Aorta (tissue), 5 donors: ENCODE results near the gene CTSW. TPM values are rescaled to one million over a fixed set of nuclear protein-coding genes. Genes with fewer than 3 reads are reported as not detected.
"Not testable (repeated sequence)": the region's sequence is repeated elsewhere in the genome, so short reads cannot be mapped to it uniquely, and the experiment has no call there.

Source experiments
- ATAC-seq: fragments of 200-7000 bp; cut with Tn5 transposase; one replicate; pipeline ENCODE4 v1.9.1; 2022; ENCODE audit warnings: moderate library complexity; ENCODE audit not compliant: low FRiP score
- DNase-seq, 2 donors: peaks; one replicate each; pipeline ENCODE4 v3.0.0-alpha.2; 2020
- H3K27ac ChIP-seq, 2 donors: one replicate each; pipeline ENCODE4 v1.5.1; 2013; ENCODE audit warnings: low read length in 2 of 2, mild to moderate bottlenecking in 2 of 2, moderate library complexity in 2 of 2, control low read depth in 1 of 2, inconsistent platforms in 1 of 2, low read depth in 1 of 2
- H3K27me3 ChIP-seq, 2 donors: one replicate each; pipeline ENCODE4 v1.6.1; 2013; ENCODE audit warnings: control low read depth in 1 of 2, low read length in 1 of 2, mild to moderate bottlenecking in 1 of 2, moderate library complexity in 1 of 2; ENCODE audit not compliant: insufficient read depth in 2 of 2, control insufficient read depth in 1 of 2
- H3K36me3 ChIP-seq, 2 donors: one replicate each; pipeline ENCODE4 v1.6.1; 2013; ENCODE audit warnings: control low read depth in 1 of 2, low read length in 1 of 2, mild to moderate bottlenecking in 1 of 2; ENCODE audit not compliant: insufficient read depth in 2 of 2, control insufficient read depth in 1 of 2
- H3K4me1 ChIP-seq, 2 donors: one replicate each; pipeline ENCODE4 v1.6.1; 2013; ENCODE audit warnings: low read length in 2 of 2, control low read depth in 1 of 2, mild to moderate bottlenecking in 1 of 2, moderate library complexity in 1 of 2; ENCODE audit not compliant: insufficient read depth in 2 of 2, control insufficient read depth in 1 of 2
- H3K4me3 ChIP-seq, 2 donors: one replicate each; pipeline ENCODE4 v1.5.1; 2013; ENCODE audit warnings: low read length in 2 of 2, control low read depth in 1 of 2, mild to moderate bottlenecking in 1 of 2
- H3K9me3 ChIP-seq: one replicate; pipeline ENCODE4 v1.6.1; 2013; ENCODE audit warnings: mild to moderate bottlenecking, low read length; ENCODE audit not compliant: control insufficient read depth
- WGBS, 2 donors: extraction: QIAGEN DNeasy Blood & Tissue Kit; methylation state at CpG; one replicate each; pipeline ENCODE4 v1.1.7; 2013; 5-methylcytosine and 5-hydroxymethylcytosine counted together
- intact Hi-C, 2 donors: fragments of 100-400 bp; cut with DNase I; formaldehyde crosslinking; loops; one replicate each; pipeline versions ENCODE4 v1.14.2 to v1.15.0; 2022
- long read RNA-seq, 2 donors: library from polyadenylated mRNA; unstranded; transcript quantifications; one replicate each; pipeline ENCODE4 v2.0.0, GENCODE V29; 2020 to 2021
- polyA plus RNA-seq, 2 donors: library from polyadenylated mRNA; stranded (reverse); fragments of 200-250 nt; gene quantifications; one replicate each; pipeline ENCODE4 v1.2.3, GENCODE V29; 2013
- total RNA-seq, 2 donors: library from RNA; stranded (reverse); fragmentation: NEBNext Ultra II Directional; extraction: Animal tissue kit (Norgen Biotek cat#: 25700); gene quantifications; one replicate each; pipeline ENCODE4 v1.2.1, GENCODE V29; 2021
- donor health status: healthy with polysubstance abuse.
- donor health status: Bipolar disorder and iron deficiency.
- donor health status: DM: no; HTN: no; CAD: no.
- donor health status: DM: no; HTN: no; CAD: no.
- donor health status: DM: yes; HTN: yes; CAD: no.

The CTSW gene, protein sequence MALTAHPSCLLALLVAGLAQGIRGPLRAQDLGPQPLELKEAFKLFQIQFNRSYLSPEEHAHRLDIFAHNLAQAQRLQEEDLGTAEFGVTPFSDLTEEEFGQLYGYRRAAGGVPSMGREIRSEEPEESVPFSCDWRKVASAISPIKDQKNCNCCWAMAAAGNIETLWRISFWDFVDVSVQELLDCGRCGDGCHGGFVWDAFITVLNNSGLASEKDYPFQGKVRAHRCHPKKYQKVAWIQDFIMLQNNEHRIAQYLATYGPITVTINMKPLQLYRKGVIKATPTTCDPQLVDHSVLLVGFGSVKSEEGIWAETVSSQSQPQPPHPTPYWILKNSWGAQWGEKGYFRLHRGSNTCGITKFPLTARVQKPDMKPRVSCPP
- total RNA-seq, result 1 to 10 TPM; 1.8 to 3.9 TPM
- polyA plus RNA-seq, result 1 to 10 TPM; 1.8 to 2.9 TPM
- long read RNA-seq, donor 1, partial matches to known transcripts, result 0 of 10 reads
- long read RNA-seq, donor 1, other reads (novel, unspliced or antisense), result 8 of 10 reads
- long read RNA-seq, donor 2, partial matches to known transcripts, result 0 of 3 reads
- long read RNA-seq, donor 2, other reads (novel, unspliced or antisense), result 2 of 3 reads

- intact Hi-C loops, result loop anchor here in 1 of 2 donors (10.0 kb wide), 1 partner anchor 145 kb away; the partner anchor contains the start of gene CATSPER1
- Histone ChIP-seq H3K36me3 (peaks cover 0 to 3% of the 10 kb centered on the region in 2 donors), H3K4me1 (no peaks in the 10 kb centered on the region), H3K27ac (no peak within 1 kb of the TSS), H3K27me3 (no peaks in the 10 kb centered on the region), H3K4me3 (no peak within 1 kb of the TSS), H3K9me3 (no peaks in the 10 kb centered on the region)
- no peak for ATAC-seq
- DNase-seq, result no peak
- WGBS, 2 donors, result 56 to 59% methylated on average over 7 of the region's 7 CpGs
These were observed at the start of gene CTSW for GRCh38 chr11:65879617-65880016. TSS of gene CTSW (plus strand) at chr11:65879837. CDS start at chr11:65879855, 18 bp downstream.

GRCh38 chr11:65832231-65832630 is 47.4 kb upstream of the CTSW start:
- H3K9me3 ChIP-seq, H3K4me1 ChIP-seq, ATAC-seq, intact Hi-C loops, H3K27ac ChIP-seq, H3K27me3 ChIP-seq, DNase-seq, H3K36me3 ChIP-seq, H3K4me3 ChIP-seq: not testable (repeated sequence)

DNA sequence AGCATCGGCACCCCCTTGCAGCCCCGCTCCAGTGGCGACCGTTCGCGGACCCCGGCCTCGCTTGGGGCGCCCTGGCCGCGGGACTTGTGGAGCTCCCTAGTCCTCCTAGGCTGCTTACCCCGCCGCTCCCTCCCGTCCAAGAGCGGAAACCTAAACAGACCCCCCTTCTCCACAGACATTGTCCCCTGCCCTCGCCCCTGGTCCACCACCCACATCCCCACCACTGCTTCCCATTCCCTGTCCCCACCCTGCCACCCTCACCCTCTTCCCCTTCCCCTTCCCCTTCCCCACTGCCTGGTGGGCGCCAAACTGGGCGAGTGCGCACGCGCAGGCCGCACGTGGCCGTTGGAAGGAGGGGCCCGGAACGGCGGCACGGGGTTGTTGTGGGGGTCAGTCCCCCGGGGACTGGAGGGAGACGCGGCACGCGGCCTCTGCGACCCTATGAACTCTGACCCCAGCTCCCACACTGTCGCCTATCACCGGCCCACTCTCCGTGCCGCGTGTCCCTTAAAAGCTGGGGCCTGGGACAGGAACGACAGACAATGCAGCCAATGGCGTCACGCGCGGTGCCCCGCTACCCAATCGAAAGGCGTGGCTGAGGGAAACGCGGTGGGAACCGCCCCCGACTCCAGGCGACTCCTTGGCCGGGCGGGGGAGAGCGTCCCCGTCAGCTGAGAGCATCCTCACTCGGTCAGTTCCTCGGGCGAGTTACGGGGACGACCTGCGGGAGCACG is 46.2 kb upstream of the CTSW start, which contains the start of gene SNX32:
Gene SNX32 (plus strand): TSS at position 667 of the 734 bp plus-strand sequence. CDS start 103 bp downstream, outside the sequence.
- H3K4me1 ChIP-seq, result no peaks in the 10 kb centered on the region
- intact Hi-C loops, result no loop called here
- H3K36me3 ChIP-seq, result no peaks in the 10 kb centered on the region
- H3K4me3 ChIP-seq, result peak within 1 kb of the TSS; percentile 2 to 48
- no peak within 1 kb of the TSS for H3K27ac ChIP-seq
- no peaks in the 10 kb centered on the region for H3K9me3 ChIP-seq
- ATAC-seq (peak; percentile 100), DNase-seq (peak; percentile 98)
- no peaks in the 10 kb centered on the region for H3K27me3 ChIP-seq
- 0% methylated on average over 61 to 63 of the region's 63 CpGs for WGBS, 2 donors

GRCh38 chr11:65834202-65834601 is 45.4 kb upstream of the CTSW start:
- intact Hi-C loops, result no loop called here

DNA sequence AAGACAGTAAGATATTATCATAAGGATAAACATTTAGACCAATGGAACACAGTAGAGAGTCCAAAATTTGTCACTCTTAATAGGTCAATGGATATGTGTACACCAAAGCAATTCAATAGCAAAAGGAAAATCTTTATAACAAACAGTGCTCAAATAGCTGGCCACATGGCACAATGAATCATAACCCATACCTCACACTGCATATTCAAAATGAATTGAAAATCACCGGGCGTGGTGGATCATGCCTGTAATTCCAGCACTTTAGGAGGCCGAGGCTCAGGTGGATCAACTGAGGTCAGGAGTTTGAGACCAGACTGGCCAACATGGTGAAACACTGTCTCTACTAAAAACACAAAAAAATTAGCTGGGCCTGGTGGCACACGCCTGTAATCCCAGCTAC is 37.5 kb upstream of the CTSW start:
- no peaks in the 10 kb centered on the region for H3K27me3 ChIP-seq
- ATAC-seq, result no peak
- intact Hi-C loops, result no loop called here
- no peak overlapping the region for H3K27ac ChIP-seq
- no peak for DNase-seq
- WGBS, 2 donors, result 96 to 97% methylated on average over 4 of the region's 4 CpGs
- H3K36me3 ChIP-seq, result no peaks in the 10 kb centered on the region
- no peaks in the 10 kb centered on the region for H3K9me3 ChIP-seq
- no peak overlapping the region for H3K4me3 ChIP-seq
- H3K4me1 ChIP-seq, result no peaks in the 10 kb centered on the region

More at GRCh38 chr11:65834202-65834601, 45.4 kb upstream of the CTSW start:
- Histone ChIP-seq H3K9me3 (no peaks in the 10 kb centered on the region), H3K4me3 (no peak overlapping the region), H3K27me3 (no peaks in the 10 kb centered on the region), H3K36me3 (no peaks in the 10 kb centered on the region), H3K27ac (no peak overlapping the region), H3K4me1 (no peaks in the 10 kb centered on the region)
- DNase-seq, result no peak
- WGBS, 2 donors, result 25 to 34% methylated on average over 6 of the region's 6 CpGs
- ATAC-seq, result peak; percentile 13

- Histone ChIP-seq H3K36me3 (no peaks in the 10 kb centered on the region), H3K9me3 (no peaks in the 10 kb centered on the region), H3K27ac (no peak overlapping the region), H3K4me3 (no peak overlapping the region), H3K4me1 (no peaks in the 10 kb centered on the region), H3K27me3 (no peaks in the 10 kb centered on the region)
- ATAC-seq (no peak), DNase-seq (no peak)
- intact Hi-C loops, result no loop called here
- WGBS, 2 donors, result 94 to 95% methylated on average over 3 of the region's 3 CpGs
These were observed 35.8 kb upstream of the CTSW start for GRCh38 chr11:65843811-65844210.

DNA sequence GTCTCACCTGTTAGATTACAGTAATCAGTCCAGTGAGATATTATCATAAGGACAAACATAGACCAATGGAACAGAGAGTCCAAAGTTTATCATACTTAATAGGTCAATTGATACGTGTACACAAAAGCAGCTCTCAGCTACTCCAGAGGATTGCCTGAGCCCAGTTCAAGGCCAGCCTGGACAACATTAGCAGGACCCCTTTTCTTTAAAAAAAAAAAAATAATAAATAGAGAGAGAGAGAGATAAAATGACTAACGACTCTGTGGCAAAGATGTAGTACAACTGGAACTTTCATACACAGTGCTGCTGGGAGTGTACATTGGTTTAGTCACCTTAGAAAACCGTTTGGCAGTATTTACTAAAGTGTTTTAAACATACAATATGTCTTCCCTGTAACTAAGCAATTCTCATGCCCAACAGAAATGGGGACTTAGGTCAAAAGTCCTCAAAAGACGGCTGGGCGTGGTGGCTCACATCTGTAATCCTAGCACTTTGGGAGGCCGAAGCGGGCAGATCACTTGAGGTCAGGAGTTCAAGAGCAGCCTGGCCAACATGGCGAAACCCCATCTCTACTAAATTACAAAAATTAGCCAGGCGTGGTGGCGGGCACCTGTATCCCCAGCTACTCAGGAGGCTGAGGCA is 35.3 kb upstream of the CTSW start:
- Histone ChIP-seq H3K36me3 (no peaks in the 10 kb centered on the region), H3K4me3 (no peak overlapping the region), H3K27ac (no peak overlapping the region), H3K4me1 (no peaks in the 10 kb centered on the region), H3K9me3 (no peaks in the 10 kb centered on the region), H3K27me3 (no peaks in the 10 kb centered on the region)
- WGBS, 2 donors, result 89% methylated on average over 10 of the region's 10 CpGs
- intact Hi-C loops, result no loop called here
- ATAC-seq (no peak), DNase-seq (no peak)

DNA sequence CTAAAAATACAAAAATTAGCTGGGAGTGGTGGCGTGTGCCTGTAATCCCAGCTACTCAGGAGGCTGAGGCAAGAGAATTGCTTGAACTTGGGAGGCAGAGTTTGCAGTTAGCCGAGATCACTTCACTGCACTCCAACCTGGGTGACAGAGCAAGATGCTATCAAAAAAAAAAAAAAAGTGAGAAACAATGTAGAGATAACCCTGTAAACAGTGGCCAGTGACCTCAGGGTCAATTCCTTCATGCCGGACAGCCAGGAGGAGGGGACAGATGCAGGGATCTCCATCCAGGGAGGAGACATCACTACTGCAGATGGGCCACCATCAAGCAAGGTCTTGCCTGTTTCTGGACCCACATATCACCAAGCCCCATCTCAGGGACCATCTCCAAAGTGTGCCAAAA is 31.9 kb upstream of the CTSW start:
- 87 to 91% methylated on average over 3 of the region's 3 CpGs for WGBS, 2 donors
- intact Hi-C loops, result no loop called here
- Histone ChIP-seq H3K36me3 (peaks cover 0 to 2% of the 10 kb centered on the region in 2 donors), H3K4me1 (no peaks in the 10 kb centered on the region), H3K27me3 (no peaks in the 10 kb centered on the region), H3K27ac (no peak overlapping the region), H3K9me3 (no peaks in the 10 kb centered on the region), H3K4me3 (no peak overlapping the region)
- no peak for ATAC-seq
- no peak for DNase-seq
